Hepatocyte (in vitro differentiated cells): Measurements from ENCODE around the gene PDHX. TPM values are rescaled to one million over a fixed set of nuclear protein-coding genes. Genes with fewer than 3 reads are reported as not detected.

Experiments used
- DNase-seq: peaks from one replicate; pipeline ENCODE4 v3.0.0-alpha.2; 2016; ENCODE audit warnings: low spot score
- H2AFZ ChIP-seq: fragments of 200-600 bp; sonication (generic); 2 replicates; pipeline ENCODE4 v1.6.0; 2016; ENCODE audit warnings: antibody characterized with exemption, mild to moderate bottlenecking
- H3K27ac ChIP-seq: fragments of 200-600 bp; sonication (generic); 2 replicates; pipeline ENCODE4 v1.5.1; 2016; ENCODE audit warnings: mild to moderate bottlenecking
- H3K27me3 ChIP-seq: fragments of 200-600 bp; sonication (generic); 2 replicates; pipeline ENCODE4 v1.6.1; 2016
- H3K36me3 ChIP-seq: fragments of 200-600 bp; sonication (generic); replicated peaks from 2 replicates; pipeline ENCODE4 v1.5.1; 2016; ENCODE audit warnings: low read depth; ENCODE audit not compliant: insufficient read depth
- H3K4me1 ChIP-seq: fragments of 200-600 bp; sonication (generic); 2 replicates; pipeline ENCODE4 v1.5.1; 2016; ENCODE audit warnings: mild to moderate bottlenecking, moderate library complexity; ENCODE audit not compliant: insufficient read depth
- H3K4me2 ChIP-seq: fragments of 200-600 bp; sonication (generic); 2 replicates; pipeline ENCODE4 v1.6.0; 2016
- H3K4me3 ChIP-seq: fragments of 200-600 bp; sonication (generic); 2 replicates; pipeline ENCODE4 v1.5.1; 2016; ENCODE audit warnings: mild to moderate bottlenecking
- H3K79me2 ChIP-seq: fragments of 200-600 bp; sonication (generic); 2 replicates; pipeline ENCODE4 v1.6.0; 2017; ENCODE audit warnings: mild to moderate bottlenecking
- H3K9me2 ChIP-seq: fragments of 200-600 bp; sonication (generic); replicated peaks from 2 replicates; pipeline ENCODE4 v1.6.0; 2017; ENCODE audit warnings: mild to moderate bottlenecking; ENCODE audit not compliant: insufficient read depth
- H3K9me3 ChIP-seq: fragments of 200-600 bp; sonication (generic); 2 replicates; pipeline ENCODE4 v1.5.1; 2016; ENCODE audit warnings: low read depth, mild to moderate bottlenecking
- H4K20me1 ChIP-seq: fragments of 200-600 bp; sonication (generic); 2 replicates; pipeline ENCODE4 v1.6.0; 2016; ENCODE audit warnings: mild to moderate bottlenecking; ENCODE audit not compliant: insufficient read depth, poor library complexity, severe bottlenecking
- CTCF ChIP-seq: fragments of 200-600 bp; sonication (generic); IDR thresholded peaks from 2 replicates; pipeline ENCODE4 v1.5.1; 2016; ENCODE audit warnings: antibody characterized with exemption, mild to moderate bottlenecking; ENCODE audit not compliant: poor library complexity
- EZH2 ChIP-seq: fragments of 200-600 bp; sonication (generic); IDR thresholded peaks from 2 replicates; pipeline ENCODE4 v1.6.1; 2016; ENCODE audit warnings: antibody characterized with exemption, mild to moderate bottlenecking, borderline replicate concordance
- EZH2phosphoT487 ChIP-seq: fragments of 200-600 bp; sonication (generic); IDR thresholded peaks from one replicate; pipeline ENCODE4 v1.6.1; 2018; ENCODE audit warnings: antibody characterized with exemption, mild to moderate bottlenecking, low read depth, moderate library complexity; ENCODE audit not compliant: unreplicated experiment, severe bottlenecking
- WGBS: methylation state at CpG from one replicate; pipeline ENCODE4 v1.1.6; 2016; ENCODE audit warnings: low lambda C conversion rate; ENCODE audit errors: missing lambda C conversion rate; 5-methylcytosine and 5-hydroxymethylcytosine counted together
- polyA plus RNA-seq: library from polyadenylated mRNA; unstranded; fragments of >200 nt; fragmentation: Nextera tagmentation; extraction: Ambion mirVana; gene quantifications from 2 replicates; pipeline ENCODE4 v1.2.1, GENCODE V29; 2016
- total RNA-seq: library from RNA; depleted of rRNA; stranded (reverse); fragments of >200 nt; gene quantifications from 2 replicates; pipeline ENCODE4 v1.2.3, GENCODE V29; 2014

PDHX gene
- total and polyA plus RNA-seq, 2 experiments from 2014 or later: 44.8 to 46.8 TPM

DNA sequence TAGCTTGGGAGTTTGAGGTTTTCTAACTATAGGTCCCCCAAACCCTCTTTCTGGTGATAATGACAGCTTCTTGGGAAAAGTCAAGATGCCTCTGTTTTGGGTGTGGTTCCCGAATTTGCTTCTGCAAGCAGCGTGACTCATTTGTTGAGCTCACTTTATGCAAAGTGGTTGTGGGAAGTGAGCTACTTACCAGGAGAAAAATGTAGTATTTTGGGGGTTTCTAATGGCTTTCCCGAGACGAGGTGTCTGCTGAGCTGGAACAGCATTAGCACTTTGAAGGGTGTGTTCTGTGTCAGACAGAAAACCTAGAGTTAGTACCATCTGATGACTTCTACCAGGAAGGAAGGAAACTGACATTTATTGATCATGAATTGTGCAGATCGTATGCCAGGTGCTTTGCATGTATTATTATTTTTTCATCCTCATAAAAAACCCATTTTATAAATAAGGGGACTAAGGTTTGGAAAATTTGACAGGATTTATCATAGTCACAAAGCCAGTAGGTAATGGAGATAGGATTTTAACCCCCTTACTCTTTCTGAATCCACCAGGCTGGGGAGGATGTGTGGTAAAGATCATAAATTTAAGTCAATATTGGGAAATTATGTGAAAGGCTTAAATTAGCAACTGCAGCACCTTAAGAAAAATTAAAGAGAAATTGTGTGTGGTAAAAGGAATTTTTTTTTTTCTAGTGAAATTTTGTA, 113.7 kb downstream of the PDHX start:
- DNase-seq: no peak
- H3K27me3 ChIP-seq: no peaks in the 10 kb centered on the region
- H2AFZ ChIP-seq: no peak overlapping the region
- no peak overlapping the region for H3K4me2 ChIP-seq
- H3K9me2 ChIP-seq: no peaks in the 10 kb centered on the region
- no peaks in the 10 kb centered on the region for H3K4me1 ChIP-seq
- H4K20me1 ChIP-seq: no peaks in the 10 kb centered on the region
- no peaks in the 10 kb centered on the region for H3K79me2 ChIP-seq
- no peaks in the 10 kb centered on the region for H3K36me3 ChIP-seq
- WGBS: 70% methylated on average over 5 of the region's 5 CpGs
- H3K27ac ChIP-seq: no peak overlapping the region
- no peaks in the 10 kb centered on the region for H3K9me3 ChIP-seq
- no peak overlapping the region for H3K4me3 ChIP-seq
- TF ChIP-seq CTCF (no peak), EZH2phosphoT487 (no peak), EZH2 (no peak)

DNA sequence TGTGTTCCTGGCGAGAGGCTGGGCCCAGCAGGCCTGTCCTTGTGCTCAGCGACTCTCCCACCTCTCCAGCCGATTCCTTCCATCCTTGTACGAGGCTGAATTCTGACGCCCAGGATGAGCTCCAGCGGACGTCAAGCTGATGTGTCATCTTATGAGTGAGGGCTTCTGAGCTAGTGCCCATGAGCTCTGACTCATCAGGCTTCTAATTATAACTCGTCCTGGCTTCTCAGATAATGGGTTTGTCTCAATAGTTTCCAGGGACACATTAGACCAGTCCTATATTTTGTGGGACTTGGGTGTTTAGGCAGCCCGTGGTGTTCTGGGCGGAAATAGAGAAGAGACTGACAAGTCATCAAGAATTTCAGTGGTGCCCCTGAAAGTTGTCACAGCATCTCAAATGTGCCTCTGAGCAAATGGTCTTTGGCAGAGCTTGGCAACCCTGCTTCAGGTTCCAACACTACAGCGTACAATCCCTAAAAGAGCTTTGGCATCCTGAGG, 114.3 kb downstream of the PDHX start:
- Histone ChIP-seq H3K36me3 (no peaks in the 10 kb centered on the region), H4K20me1 (no peaks in the 10 kb centered on the region), H3K4me1 (no peaks in the 10 kb centered on the region), H3K9me2 (no peaks in the 10 kb centered on the region), H3K27ac (no peak overlapping the region), H3K79me2 (no peaks in the 10 kb centered on the region), H3K4me2 (no peak overlapping the region), H3K4me3 (no peak overlapping the region), H3K9me3 (no peaks in the 10 kb centered on the region), H3K27me3 (no peaks in the 10 kb centered on the region), H2AFZ (no peak overlapping the region)
- 70% methylated on average over 11 of the region's 11 CpGs for WGBS
- TF ChIP-seq EZH2phosphoT487: no peak
- no peak for TF ChIP-seq CTCF
- no peak for TF ChIP-seq EZH2
- DNase-seq: peak; percentile 69

- WGBS: 90% methylated on average over 2 of the region's 2 CpGs
- Histone ChIP-seq H3K9me2 (no peaks in the 10 kb centered on the region), H4K20me1 (no peaks in the 10 kb centered on the region), H3K4me2 (no peak overlapping the region), H3K9me3 (no peaks in the 10 kb centered on the region), H2AFZ (no peak overlapping the region), H3K36me3 (no peaks in the 10 kb centered on the region), H3K27me3 (no peaks in the 10 kb centered on the region), H3K79me2 (no peaks in the 10 kb centered on the region), H3K4me1 (no peaks in the 10 kb centered on the region), H3K27ac (no peak overlapping the region), H3K4me3 (no peak overlapping the region)
- no peak for TF ChIP-seq EZH2phosphoT487
- no peak for TF ChIP-seq CTCF
- no peak for TF ChIP-seq EZH2
- no peak for DNase-seq
Measured at GRCh38 chr11:35031346-35031745, 114.9 kb downstream of the PDHX start.

- no peaks in the 10 kb centered on the region for H3K79me2 ChIP-seq
- no peak overlapping the region for H3K27ac ChIP-seq
- no peaks in the 10 kb centered on the region for H3K9me2 ChIP-seq
- no peaks in the 10 kb centered on the region for H3K27me3 ChIP-seq
- H2AFZ ChIP-seq: no peak overlapping the region
- no peaks in the 10 kb centered on the region for H4K20me1 ChIP-seq
- no peak for DNase-seq
- no peaks in the 10 kb centered on the region for H3K9me3 ChIP-seq
- no peaks in the 10 kb centered on the region for H3K36me3 ChIP-seq
- H3K4me1 ChIP-seq: no peaks in the 10 kb centered on the region
- 58% methylated on average over 1 of the region's 1 CpG for WGBS
- H3K4me2 ChIP-seq: no peak overlapping the region
- no peak for TF ChIP-seq EZH2
- TF ChIP-seq EZH2phosphoT487: no peak
- no peak for TF ChIP-seq CTCF
- no peak overlapping the region for H3K4me3 ChIP-seq
Measured at GRCh38 chr11:35031867-35032266, 115.4 kb downstream of the PDHX start.
